Ammon's horn (tissue), 1 donor: ENCODE results near the gene SKAP1.
A peak's percentile ranks its signal among the peaks of the same experiment; 100 is the strongest.
"Not testable (repeated sequence)": the region's sequence is repeated elsewhere in the genome, so short reads cannot be mapped to it uniquely, and the experiment has no call there.

Experiments used
- DNase-seq: peaks from one replicate; pipeline ENCODE4 v3.0.0-alpha.2; 2016; ENCODE audit warnings: low spot score

SKAP1 gene

DNA sequence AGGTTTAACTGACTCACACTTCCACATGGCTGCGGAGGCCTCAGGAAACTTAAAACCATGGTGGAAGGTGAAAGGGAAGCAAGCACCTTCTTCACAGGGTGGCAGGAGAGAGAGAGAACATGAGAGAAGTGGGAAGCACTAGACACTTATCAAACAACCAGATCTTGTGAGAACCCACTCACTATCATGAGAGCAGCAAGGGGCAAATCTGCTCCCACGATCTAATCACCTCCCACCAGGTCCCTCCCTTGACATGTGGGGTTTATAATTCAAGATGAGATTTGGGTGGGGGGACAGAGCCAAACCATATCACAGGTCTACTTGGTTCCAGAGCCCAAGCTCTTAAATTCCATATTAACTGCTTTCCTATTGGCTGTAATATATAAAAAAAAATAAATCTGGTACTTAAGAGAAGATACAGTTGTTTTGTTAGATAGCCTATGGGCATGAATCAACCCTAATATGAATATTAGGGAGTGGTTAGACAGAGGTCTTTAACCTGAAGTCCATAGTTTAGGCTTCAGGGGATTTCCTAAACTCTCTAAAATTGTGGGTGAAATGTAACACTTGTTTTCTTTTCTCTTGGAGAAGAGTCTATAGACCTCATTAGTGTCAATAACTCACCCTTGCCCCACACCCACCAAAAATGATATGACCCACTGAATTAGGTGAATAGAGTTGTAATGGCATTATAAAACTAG, 56.7 kb downstream of the SKAP1 start:
- no peak for DNase-seq

DNA sequence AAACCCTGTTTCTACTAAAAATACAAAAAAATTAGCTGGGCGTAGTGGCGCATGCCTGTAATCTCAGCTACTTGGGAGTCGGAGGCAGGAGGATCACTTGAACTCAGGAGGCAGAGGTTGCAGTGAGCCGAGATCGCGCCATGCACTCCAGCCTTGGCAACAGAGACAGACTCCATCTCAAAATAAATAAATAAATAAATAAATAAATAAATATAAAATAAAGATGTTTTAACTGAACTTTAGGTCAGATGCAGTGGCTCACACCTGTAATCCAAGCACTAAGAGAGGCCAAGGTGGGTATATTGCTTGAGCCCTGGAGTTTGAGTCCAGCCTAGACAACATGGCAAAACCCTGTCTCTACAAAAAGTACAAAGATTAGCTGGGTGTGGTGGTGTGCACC, 61.0 kb downstream of the SKAP1 start:
- DNase-seq: not testable (repeated sequence)

DNA sequence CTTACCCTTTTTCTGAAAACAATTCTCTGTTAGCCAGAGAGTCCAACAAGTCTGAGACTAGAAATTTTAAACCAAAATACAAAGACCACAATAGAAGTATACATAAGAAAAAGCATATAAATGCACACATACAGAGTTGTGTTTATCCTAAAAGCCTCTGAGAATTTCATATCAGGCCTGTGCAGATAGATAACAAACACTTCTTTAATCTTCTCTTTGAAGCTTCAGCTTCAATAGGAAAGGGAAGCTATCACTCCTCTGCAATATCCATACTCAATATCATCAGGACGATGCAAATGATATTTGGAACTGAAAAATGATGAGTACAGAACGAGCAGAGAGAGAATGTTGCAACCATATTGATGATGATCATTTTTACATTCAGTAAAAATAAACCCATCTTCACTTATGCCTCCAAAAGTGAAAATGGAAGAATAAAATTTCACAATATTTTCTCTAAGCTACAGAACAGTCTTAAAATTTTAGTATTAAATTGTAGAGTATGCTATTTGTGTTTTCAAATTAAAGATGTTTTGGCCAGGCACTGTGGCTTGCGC, 61.6 kb downstream of the SKAP1 start:
- DNase-seq: no peak

DNA sequence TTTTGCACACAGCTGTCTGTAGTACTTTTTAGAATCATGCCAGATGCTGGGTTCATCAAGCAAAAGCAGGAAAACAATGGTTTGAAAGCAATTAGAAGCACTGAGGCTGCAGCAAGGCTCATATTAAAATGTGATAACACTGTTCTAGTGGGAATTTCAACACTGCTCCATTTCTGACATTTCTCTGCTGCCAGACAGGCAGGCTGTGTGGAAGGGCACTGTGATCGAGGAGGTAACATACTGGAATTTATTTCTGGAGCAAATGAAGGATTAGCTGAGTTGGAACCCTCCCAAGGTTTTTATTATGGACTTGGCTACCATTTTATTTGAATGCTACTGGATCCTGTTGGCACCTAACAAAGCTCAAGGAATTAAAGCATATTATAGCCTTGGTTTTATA, 66.9 kb downstream of the SKAP1 start:
- DNase-seq: peak; percentile 31

DNA sequence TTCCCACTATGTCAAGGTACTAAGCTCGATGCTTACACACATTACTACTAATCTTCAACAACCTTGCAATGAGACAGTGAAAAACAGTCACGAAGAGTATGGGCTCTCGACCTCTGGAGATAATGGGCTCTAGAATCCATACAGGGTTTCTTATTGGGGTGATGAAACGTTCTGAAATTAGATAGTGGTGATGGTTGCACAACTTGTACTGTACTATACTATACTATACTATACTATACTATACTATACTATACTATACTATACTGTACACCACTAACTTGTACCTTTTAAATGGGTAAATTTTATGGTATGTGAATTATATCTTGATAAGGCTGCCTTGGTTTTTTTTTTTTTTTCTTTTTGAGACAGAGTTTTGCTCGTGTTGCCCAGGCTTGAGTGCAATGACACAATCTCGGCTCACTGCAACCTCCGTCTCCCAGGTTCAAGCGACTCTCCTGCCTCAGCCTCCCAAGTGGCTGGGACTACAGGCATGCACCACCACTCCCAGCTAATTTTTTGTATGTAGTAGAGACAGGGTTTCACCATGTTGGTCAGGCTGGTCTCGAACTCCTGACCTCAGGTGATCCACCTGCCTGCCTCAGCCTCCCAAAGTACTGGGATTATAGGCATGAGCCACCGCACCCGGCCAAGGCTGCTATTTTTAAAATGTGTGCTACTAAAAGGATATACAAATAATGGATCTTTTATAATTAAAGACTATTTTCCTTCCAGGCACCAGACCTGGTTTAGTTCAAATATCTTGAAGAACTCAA, 69.0 kb downstream of the SKAP1 start:
- not testable (repeated sequence) for DNase-seq

DNA sequence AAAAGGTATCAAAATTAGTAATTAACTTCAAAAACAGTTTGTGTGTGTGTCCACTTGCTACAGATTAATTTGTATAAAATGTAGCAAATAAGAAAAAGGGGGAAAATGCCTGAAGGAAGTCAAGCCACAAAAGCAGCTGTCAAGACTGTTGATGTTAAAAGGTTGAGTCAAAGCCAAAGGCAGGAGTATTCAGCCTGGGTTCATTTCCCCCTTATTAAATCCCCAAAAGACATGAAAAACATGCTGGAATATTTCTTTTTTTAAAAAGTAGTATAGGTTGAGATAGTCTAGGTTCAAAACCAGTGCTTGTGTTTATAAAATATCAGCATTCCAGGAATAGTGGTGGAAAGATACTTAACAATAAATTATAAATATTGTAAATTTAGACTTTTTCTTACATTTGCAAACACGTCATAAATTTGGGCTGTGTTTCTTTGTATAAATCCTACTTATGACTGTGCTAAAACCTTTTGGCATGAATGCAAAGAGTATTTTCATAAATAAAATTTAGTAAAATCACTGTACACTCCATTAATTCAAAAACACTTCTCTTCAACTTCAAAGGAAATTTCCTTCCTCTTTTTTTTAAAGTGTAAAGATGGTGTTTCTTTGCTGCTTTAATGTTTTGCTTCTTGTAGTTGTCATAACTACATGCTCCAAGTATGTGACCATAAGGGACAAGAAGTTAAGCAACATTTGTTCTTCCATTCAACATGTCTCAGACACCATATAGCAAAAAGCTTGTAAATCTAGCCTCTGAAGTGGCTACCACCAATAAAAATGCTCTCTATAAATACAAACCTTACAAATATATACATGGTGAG, 72.0 kb downstream of the SKAP1 start:
- no peak for DNase-seq

DNA sequence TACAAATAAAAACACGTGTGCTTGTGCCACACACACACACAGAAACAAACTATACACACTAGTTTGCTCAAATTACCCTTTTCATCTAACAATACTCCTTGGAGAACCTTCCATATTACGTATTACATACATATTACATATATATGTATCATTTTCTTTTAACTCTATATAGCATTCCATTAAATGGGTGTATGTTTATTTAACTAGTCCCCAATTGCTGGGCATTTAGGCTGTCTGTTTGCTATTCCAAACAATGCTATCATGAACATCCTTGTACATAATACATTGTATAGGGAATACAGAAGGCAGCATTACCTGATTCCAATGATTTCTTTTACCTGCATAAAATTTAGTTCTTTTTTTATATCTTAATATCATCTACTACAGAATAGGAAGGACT, 73.1 kb downstream of the SKAP1 start:
- no peak for DNase-seq

DNA sequence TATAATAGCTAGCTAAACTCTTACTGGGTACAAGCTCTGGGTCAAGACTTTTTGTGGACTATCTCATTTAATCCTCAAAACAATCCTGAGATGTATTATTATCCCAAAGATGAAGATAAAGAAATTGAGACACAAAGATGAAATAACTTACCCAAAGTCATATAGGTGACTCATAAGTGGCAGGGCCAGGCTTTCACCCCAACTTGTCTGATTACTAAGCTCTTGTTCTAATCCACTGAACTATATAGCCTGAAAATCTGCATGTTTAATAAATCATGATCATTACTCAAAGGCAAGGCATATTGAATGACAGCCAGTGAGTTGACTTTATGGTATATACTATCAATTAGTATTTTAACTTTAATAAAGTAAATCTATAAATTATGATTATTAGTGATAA, 77.4 kb downstream of the SKAP1 start:
- DNase-seq: no peak

DNA sequence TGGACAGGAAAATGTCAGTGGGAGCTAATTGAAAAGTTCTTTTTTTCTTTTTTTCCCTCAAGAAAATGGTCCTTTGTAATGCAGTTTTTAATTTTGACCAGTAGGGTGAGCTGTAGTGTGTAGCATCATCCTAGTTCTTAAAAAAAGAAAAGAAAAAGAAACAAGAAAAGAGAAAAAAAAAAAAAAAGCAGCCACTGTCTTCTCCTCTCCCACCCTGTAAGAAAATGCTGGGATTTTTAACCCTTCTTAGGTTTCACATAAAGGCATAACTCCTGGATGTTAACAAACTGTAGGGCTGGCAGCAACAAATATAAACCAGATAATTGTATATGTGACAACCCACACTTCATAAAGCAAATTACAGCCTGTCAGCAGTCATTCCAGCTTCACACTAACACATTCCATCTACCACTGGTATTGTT, 78.1 kb downstream of the SKAP1 start:
- DNase-seq: peak; percentile 2

DNA sequence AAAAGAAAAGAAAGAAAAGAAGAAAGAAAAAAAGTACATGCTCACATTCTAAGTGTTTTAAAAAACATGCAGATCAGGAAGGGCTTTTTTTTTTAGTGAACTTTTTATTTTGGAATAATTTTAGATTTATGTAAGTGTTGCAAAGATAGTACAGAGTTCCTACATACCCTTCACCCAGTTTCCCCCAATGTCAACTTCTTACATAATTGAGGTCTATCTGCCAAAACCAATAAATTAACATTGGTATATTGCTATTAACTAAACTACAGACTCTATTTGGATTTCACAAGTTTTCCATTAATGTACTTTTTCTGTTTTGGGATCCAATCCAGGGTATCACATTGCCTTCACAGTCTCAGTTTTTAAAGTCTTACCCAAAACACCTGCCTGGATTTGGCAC, 81.7 kb downstream of the SKAP1 start:
- DNase-seq: no peak

DNA sequence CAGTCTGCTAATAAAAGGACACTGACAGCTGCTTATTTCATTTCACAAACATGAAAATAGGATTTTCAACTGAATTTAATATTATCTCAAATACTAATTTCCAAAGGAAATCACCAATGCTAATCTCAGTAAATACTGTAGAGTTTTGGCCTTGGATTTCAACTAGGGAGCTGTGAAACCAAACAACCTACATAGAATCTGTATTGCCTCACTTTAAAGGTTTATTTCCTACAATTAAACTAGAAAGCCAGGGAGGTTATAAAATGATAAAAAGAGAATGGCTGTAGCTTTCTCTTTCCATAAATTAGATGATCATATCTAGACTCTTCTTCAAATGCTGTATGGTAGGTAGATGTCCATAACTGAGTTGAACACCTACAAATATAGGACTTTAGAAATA, 82.8 kb downstream of the SKAP1 start:
- DNase-seq: no peak

DNA sequence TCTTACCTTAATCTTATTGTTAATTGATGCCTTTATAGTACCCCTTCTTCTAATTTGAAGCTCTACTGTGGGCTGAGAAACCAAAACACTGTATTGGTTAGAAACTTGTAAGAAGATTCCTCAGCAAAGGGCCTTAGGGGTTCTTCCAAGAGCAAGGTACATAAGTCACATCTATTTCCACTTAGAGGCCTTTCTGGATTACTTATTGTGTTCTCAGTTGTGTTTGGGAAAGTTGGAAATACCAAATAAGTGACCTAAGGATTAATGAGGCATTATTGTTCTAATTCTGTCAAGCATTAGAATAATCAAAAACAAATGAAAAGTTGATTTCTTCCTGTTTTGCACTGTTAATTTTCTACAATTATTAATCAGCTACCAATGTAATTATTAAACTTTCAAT, 85.8 kb downstream of the SKAP1 start:
- DNase-seq: no peak

DNA sequence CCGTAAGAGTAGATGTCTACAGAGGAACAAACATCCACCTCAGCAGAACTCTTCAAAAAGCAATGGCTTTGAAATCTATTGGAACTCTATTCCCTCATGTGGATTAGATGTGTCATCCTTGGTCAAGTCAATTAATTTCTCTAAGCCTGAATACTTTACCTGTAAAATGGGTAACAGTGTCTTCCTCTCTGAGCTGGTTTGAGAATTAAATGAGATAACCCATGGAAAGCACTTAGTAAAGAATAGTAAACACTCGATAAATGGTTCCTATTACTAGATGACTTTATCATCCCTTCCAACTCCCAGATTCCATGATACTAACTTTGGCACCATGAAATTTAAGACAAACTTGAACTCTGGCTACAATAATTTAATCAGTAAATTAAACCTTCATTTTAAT, 89.1 kb downstream of the SKAP1 start:
- DNase-seq: no peak

DNA sequence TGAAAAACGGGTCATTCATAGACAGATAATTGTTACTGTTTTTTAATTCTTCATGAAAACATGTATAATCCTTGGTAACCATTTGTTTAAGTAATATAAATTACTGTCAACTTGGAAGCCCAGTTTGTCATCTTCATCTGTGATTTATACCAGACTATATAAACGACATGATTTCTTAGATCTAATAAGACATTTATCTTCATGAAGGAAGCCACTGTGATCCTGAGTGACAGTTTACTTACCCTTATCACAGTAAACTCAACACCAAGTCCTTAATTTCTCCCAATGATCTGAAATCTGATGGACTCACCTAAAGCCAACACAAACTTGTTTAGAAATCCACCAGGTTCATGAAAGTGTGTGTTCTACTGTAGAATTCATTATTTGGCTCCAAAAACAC, 91.3 kb downstream of the SKAP1 start:
- DNase-seq: no peak

DNA sequence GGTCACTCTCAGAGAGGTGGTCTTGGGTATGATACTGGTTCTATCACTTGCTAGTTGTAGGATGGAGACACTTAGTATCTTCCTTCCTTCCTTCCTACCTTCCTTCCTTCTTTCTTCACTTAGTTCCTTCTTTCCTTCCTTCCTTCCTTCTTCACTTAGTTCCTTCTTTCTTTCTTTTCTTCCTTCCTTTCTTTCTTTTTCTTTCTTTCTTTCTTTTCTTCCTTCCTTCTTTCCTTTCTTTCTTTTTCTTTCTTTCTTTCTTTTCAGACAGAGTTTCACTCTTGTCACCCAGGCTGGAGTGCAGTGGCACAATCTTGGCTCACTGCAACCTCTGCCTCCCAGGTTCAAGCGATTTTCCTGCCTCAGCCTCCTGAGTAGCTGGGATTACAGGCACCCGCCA, 92.1 kb downstream of the SKAP1 start:
- not testable (repeated sequence) for DNase-seq

DNA sequence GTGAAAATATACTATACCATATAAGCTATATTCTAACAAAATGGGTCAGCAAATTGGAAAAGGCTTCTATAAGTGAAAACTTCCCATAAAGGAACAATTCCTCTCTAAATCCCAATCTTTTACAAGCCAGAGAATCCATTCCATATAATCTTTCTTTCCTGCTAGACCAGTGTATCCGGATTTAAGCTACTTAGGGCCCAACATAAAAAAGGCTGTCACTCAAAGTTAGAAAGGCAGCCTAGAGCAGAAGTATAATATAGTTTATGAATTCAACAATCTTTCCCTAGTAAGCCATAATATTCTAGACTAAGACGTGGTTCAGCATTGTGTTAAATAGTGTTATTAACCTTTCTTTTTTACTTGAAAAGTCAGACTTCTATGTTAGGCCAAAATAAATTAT, 93.0 kb downstream of the SKAP1 start:
- no peak for DNase-seq

DNA sequence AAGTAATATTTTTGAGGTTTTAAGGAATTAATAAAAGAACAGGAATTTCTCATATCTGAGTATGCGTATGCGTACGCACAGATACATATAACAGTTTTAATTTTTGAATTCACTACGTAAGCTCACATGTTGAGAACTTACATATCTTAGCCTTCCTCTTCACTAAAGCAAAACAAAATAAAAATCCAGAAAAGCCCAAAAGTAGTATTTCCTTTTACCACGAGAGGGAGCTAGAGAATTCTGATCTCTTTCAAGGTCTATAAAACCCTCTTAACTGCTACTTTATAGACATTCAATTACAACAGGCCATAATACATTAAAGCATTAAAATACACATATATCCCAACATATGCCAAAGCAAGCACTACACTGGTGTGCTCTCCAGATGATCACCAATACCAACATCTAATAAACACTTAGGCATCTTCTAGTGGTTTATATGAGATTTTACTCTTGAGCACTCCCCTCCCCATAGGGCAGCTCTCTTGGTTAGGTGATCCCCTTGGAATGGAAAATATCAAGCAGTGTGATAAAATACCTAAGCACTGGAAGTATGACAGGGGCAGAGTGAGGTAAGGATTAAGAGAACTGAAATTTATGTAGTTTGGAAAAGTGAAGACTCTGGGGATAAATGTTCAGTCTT, 94.0 kb downstream of the SKAP1 start:
- DNase-seq: peak; percentile 16

DNA sequence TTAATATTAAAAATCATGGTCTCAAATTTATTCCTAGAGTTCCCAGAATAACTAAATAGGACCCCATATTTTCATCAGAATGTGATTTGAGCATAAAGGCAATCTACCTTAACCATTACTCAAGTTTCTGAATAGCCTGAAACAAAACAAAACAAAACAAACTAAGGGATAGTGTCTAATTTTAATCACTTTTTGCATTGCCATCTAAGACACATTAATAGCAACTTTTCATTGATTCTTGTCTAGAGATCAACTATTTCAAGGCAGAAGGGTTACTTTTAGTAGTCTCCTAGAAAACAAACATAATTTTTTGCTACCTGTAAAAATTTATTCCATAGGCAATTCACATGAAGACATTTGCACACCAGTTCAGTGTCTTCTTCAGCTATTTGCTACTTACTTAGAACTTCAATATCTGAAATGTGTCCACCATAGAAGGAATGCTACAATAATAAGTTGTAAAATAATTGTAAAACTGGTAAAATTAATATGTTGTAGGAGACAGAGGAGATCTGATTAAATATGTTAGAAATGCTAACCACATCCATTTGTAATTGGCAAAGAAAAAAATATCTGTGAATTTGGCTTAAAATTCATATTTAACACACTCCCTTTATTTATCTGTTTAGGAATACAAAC, 94.7 kb downstream of the SKAP1 start:
- DNase-seq: no peak

DNA sequence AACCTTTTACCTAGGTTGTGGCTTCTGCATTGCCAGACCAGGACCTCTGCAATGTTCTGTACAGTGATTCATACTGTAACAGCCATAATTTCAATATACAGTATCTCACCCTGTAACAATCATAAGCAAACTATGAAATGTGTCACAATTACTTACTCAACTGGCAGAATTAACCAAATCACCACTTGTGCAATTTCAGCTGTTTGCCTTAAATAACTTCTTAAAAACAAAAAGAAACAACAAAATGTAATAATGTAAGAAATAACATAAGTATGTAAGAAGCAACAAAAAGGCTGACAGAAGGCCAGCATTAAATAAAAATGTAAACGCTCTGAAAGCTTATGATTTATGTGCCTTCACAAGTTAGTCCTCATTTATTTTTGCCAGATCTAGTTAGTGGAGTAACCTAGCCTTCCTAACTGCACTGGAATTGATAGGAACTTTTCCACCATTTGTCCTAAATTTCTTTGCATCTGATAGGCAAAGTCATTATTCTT, 96.9 kb downstream of the SKAP1 start:
- DNase-seq: no peak

DNA sequence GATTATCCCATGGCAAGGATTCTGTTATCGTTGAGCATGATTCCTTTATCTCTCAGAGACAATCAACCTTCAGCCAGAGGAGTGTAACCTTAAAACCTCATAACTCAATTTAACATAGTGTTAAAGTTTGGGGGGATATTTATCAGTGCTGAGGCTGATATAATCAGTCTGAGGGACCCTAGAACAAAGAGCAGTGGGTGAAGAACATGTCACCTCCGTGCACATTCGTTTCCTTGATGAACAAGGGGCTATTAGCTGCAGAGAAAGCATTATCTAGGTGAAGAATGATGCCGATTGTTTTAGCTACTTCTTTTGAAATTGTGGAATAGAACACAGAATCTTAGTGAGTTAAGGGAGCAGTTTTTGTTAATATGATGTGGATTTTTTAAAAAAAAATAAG, 99.1 kb downstream of the SKAP1 start:
- DNase-seq: no peak

DNA sequence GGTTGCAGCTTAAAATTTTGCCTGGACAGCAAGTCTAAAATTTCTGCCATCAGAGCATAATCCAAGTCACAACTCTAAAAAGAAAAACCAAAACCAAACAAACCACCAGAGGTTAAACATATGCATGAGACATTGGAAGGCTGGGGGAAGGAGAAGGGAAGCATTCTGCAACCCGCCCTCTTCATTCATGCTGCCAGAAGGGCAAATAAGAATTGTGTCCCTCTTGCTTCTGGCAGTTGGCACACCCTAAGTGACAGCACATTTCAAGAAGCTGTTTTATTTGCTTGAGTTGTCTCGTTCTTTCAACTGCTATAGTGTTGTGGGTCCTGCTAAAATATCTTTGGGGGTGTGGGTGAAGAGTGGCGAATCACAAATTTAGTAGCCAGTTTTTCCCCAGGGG, 99.6 kb downstream of the SKAP1 start:
- DNase-seq: no peak
